ENCODE results near the gene SLC8A1.

Gene SLC8A1

DNA sequence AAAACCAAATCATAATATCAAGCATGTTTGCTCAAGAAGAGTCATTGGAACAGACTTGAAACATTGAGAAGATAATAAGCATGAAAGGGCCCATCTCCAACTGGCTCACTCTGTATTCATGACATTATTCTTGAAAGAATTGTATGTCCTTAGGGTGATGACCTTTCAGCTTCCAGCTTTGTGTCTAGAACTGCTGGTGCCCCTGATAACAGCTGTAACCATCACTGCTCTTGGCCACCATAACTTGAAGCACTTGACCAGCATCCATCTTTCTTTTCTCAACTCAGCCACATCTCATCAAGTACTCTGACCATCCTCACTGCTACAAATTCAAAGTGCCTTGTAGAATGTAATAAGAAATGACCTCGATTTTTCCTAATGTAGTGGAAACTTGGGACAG is 289.9 kb downstream of the SLC8A1 start:
- CTCF ChIA-PET = no interaction called here
- no peak for DNase-seq (ENCODE audit: extremely low spot score)
- POLR2A ChIA-PET = no interaction called here
- TF ChIP-seq, protein P1, sequence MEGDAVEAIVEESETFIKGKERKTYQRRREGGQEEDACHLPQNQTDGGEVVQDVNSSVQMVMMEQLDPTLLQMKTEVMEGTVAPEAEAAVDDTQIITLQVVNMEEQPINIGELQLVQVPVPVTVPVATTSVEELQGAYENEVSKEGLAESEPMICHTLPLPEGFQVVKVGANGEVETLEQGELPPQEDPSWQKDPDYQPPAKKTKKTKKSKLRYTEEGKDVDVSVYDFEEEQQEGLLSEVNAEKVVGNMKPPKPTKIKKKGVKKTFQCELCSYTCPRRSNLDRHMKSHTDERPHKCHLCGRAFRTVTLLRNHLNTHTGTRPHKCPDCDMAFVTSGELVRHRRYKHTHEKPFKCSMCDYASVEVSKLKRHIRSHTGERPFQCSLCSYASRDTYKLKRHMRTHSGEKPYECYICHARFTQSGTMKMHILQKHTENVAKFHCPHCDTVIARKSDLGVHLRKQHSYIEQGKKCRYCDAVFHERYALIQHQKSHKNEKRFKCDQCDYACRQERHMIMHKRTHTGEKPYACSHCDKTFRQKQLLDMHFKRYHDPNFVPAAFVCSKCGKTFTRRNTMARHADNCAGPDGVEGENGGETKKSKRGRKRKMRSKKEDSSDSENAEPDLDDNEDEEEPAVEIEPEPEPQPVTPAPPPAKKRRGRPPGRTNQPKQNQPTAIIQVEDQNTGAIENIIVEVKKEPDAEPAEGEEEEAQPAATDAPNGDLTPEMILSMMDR (IDR thresholded peaks at IDR 0.05; ENCODE audit: control extremely low read depth, extremely low read depth, low read depth, missing control alignments) = no peak

- CTCF ChIA-PET = no interaction called here
- TF ChIP-seq, protein P1 (IDR thresholded peaks at IDR 0.05; ENCODE audit: control extremely low read depth, extremely low read depth, low read depth, missing control alignments) = no peak
- no peak for DNase-seq (ENCODE audit: extremely low spot score)
- POLR2A ChIA-PET = no interaction called here
Observed at GRCh38 chr2:40160751-40161218, 291.1 kb downstream of the SLC8A1 start.

DNA sequence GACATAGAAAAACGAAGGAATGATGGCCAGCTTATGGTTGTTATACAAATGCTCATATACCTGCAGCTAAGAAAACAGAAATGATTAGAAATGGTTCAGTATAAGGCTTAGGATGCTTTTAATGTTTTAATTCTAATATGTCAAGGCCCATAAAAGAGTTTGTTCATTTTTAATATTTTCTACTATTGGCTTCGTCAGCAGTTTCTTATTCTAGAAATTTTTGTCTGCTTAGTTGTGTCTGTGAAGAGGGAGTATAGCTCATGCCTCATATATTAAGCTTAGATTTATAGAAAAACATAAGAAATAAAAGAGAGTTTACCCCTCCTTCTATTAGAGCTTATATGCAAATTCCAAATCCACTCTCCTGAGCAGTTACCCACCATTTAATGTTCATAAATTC is 292.6 kb downstream of the SLC8A1 start:
- CTCF ChIA-PET = no interaction called here

DNA sequence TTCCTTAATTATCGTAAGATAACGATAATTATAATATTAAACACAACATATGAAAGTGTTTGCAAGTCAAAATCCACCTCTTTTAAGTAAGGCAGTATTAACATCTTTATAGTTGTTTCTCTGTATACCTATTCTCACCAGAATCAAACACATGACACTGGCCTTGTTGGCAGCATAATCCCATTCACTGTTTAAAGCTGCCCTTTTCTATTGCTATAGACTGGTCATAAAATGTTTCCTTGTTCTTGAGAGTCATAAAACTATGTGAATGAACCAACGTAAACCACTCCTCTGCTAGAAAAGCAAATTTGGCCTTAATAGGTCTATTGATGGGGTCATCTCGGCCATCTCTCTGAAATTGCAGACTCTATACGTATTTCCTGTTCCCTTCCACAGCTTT is 293.1 kb downstream of the SLC8A1 start:
- ChIA-PET CTCF (no interaction called here), POLR2A (no interaction called here)
- TF ChIP-seq, protein P1 (IDR thresholded peaks at IDR 0.05; ENCODE audit: control extremely low read depth, extremely low read depth, low read depth, missing control alignments) = no peak
- no peak for DNase-seq (ENCODE audit: extremely low spot score)

More for the DNA sequence above, 292.6 kb downstream of the SLC8A1 start:
- POLR2A ChIA-PET = no interaction called here
- TF ChIP-seq, protein P1 (IDR thresholded peaks at IDR 0.05; ENCODE audit: control extremely low read depth, extremely low read depth, low read depth, missing control alignments) = no peak
- DNase-seq (ENCODE audit: extremely low spot score) = no peak

GRCh38 chr2:40155728-40156127 is 296.2 kb downstream of the SLC8A1 start:
- no peak for DNase-seq (ENCODE audit: extremely low spot score)
- ChIA-PET CTCF (no interaction called here), POLR2A (no interaction called here)
- TF ChIP-seq, protein P1 (IDR thresholded peaks at IDR 0.05; ENCODE audit: control extremely low read depth, extremely low read depth, low read depth, missing control alignments) = no peak

DNA sequence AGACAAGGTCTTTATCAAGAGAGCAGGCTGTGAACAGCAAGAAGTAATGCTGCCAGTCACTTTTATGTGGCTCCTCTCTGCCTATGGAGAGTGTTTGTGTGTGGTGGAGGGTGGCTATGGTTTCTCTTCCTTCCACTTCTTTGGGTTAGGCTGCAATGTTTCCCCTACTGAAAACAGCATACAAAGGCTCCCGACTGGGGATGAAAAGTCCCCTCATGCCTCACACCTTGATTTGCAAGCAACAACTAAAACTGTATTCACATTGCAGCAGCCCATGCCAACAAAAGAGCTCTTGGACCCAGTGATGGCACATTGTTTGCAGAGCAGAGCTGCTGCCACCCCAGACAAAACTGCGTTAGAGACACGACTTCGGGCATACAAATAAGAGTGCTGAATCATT is 301.6 kb downstream of the SLC8A1 start:
- CTCF ChIA-PET = no interaction called here
- POLR2A ChIA-PET = no interaction called here

More for the DNA sequence above, 301.6 kb downstream of the SLC8A1 start:
- TF ChIP-seq, protein P1 (IDR thresholded peaks at IDR 0.05; ENCODE audit: control extremely low read depth, extremely low read depth, low read depth, missing control alignments) = no peak
- DNase-seq (ENCODE audit: extremely low spot score) = no peak
